Nephron (organoid): Measurements from ENCODE around the gene KLC4.
A peak's percentile ranks its signal among the peaks of the same experiment; 100 is the strongest.

Source experiments
- H3K27ac Mint-ChIP-seq, 3 experiments: 2 replicates each; pipeline ENCODE4 v1.8.0; 2020; ENCODE audit warnings: mixed read lengths in 3 of 3, mild to moderate bottlenecking in 2 of 3, moderate library complexity in 1 of 3
- H3K27me3 Mint-ChIP-seq: 2 replicates; pipeline ENCODE4 v1.8.0; 2021; ENCODE audit warnings: low read depth, mild to moderate bottlenecking, moderate library complexity, mixed read lengths
- H3K36me3 Mint-ChIP-seq: 2 replicates; pipeline ENCODE4 v1.8.0; 2020; ENCODE audit warnings: low read depth, mixed read lengths
- H3K4me1 Mint-ChIP-seq: 2 replicates; pipeline ENCODE4 v1.8.0; 2020; ENCODE audit warnings: mixed read lengths
- H3K4me3 Mint-ChIP-seq, 3 experiments: 2 replicates each; pipeline ENCODE4 v1.8.0; 2020; ENCODE audit warnings: mild to moderate bottlenecking in 3 of 3, mixed read lengths in 3 of 3, moderate library complexity in 2 of 3
- H3K9me3 Mint-ChIP-seq: 2 replicates; pipeline ENCODE4 v1.8.0; 2020; ENCODE audit warnings: mixed read lengths
- CTCF ChIP-seq, 3 experiments: fragments of 200-600 bp; sonication (generic); IDR thresholded peaks; one replicate each; pipeline ENCODE4 v1.5.0; 2021; ENCODE audit warnings: antibody characterized with exemption in 3 of 3; ENCODE audit not compliant: unreplicated experiment in 3 of 3

KLC4 gene

GRCh38 chr6:43062818-43063217 lies 3.4 kb downstream of the KLC4 start:
- H3K9me3 Mint-ChIP-seq: no peaks in the 10 kb centered on the region
- H3K27me3 Mint-ChIP-seq: no peaks in the 10 kb centered on the region
- H3K27ac Mint-ChIP-seq: no peak overlapping the region
- H3K36me3 Mint-ChIP-seq: peaks cover 47% of the 10 kb centered on the region
- H3K4me3 Mint-ChIP-seq: no peak overlapping the region
- H3K4me1 Mint-ChIP-seq: peaks cover 38% of the 10 kb centered on the region
- no peak for TF ChIP-seq CTCF (IDR thresholded peaks at IDR 0.05; ENCODE audit: unreplicated experiment in 3 of 3)

- Mint-ChIP-seq H3K27me3 (no peaks in the 10 kb centered on the region), H3K27ac (peak overlapping the region; percentile 80 to 97 (median 95)), H3K36me3 (peaks cover 43% of the 10 kb centered on the region), H3K4me1 (peaks cover 40% of the 10 kb centered on the region), H3K4me3 (peak overlapping the region; percentile 53 to 60 (median 59)), H3K9me3 (no peaks in the 10 kb centered on the region)
- TF ChIP-seq CTCF (IDR thresholded peaks at IDR 0.05; ENCODE audit: unreplicated experiment in 3 of 3): peak; percentile 59 to 78 (median 67)
Measured at GRCh38 chr6:43070028-43070632, 10.7 kb downstream of the KLC4 start.

- TF ChIP-seq CTCF (IDR thresholded peaks at IDR 0.05; ENCODE audit: unreplicated experiment in 3 of 3): no peak
- peak overlapping the region; percentile 82 to 90 (median 89) for H3K4me3 Mint-ChIP-seq
- H3K36me3 Mint-ChIP-seq: peaks cover 29% of the 10 kb centered on the region
- H3K27me3 Mint-ChIP-seq: no peaks in the 10 kb centered on the region
- no peaks in the 10 kb centered on the region for H3K9me3 Mint-ChIP-seq
- H3K27ac Mint-ChIP-seq: peak overlapping the region; percentile 95 to 99 (median 97)
- H3K4me1 Mint-ChIP-seq: peaks cover 69% of the 10 kb centered on the region
Measured at GRCh38 chr6:43074847-43075669, 15.6 kb downstream of the KLC4 start.

GRCh38 chr6:43075670-43076463 lies 16.4 kb downstream of the KLC4 start, which contains the start of gene PTK7:
TSS of gene PTK7 (plus strand) at chr6:43076314. CDS start at chr6:43076489, 175 bp downstream.
- Mint-ChIP-seq H3K4me3 (peak within 1 kb of the TSS; percentile 82 to 90 (median 89)), H3K4me1 (peaks cover 71% of the 10 kb centered on the region), H3K9me3 (no peaks in the 10 kb centered on the region), H3K27me3 (no peaks in the 10 kb centered on the region), H3K36me3 (peaks cover 28% of the 10 kb centered on the region), H3K27ac (peak within 1 kb of the TSS; percentile 95 to 99 (median 97))
- TF ChIP-seq CTCF (IDR thresholded peaks at IDR 0.05; ENCODE audit: unreplicated experiment in 3 of 3): no peak

GRCh38 chr6:43076464-43077332 lies 17.3 kb downstream of the KLC4 start:
- Mint-ChIP-seq H3K36me3 (peaks cover 29% of the 10 kb centered on the region), H3K4me1 (peaks cover 71% of the 10 kb centered on the region), H3K9me3 (no peaks in the 10 kb centered on the region), H3K27me3 (no peaks in the 10 kb centered on the region), H3K4me3 (peak overlapping the region; percentile 74 to 88 (median 82)), H3K27ac (peak overlapping the region; percentile 89 to 90 (median 90))
- TF ChIP-seq CTCF (IDR thresholded peaks at IDR 0.05; ENCODE audit: unreplicated experiment in 3 of 3): no peak
